Skeletal muscle satellite cell (primary cell): Measurements from ENCODE around the gene KRT28.

ENCODE experiments used
- H3K27me3 ChIP-seq: 2 replicates; pipeline ENCODE4 v1.7.0; 2013; ENCODE audit warnings: low read length; ENCODE audit not compliant: control insufficient read depth, insufficient read depth
- H3K36me3 ChIP-seq: 2 replicates; pipeline ENCODE4 v1.7.0; 2013; ENCODE audit warnings: mild to moderate bottlenecking, control low read depth, low read length; ENCODE audit not compliant: insufficient read depth
- H3K4me1 ChIP-seq: 2 replicates; pipeline ENCODE4 v1.7.0; 2013; ENCODE audit warnings: low read length; ENCODE audit not compliant: control insufficient read depth, insufficient read depth
- H3K4me2 ChIP-seq: 2 replicates; pipeline ENCODE4 v1.7.0; 2013; ENCODE audit warnings: mild to moderate bottlenecking, low read length
- H3K4me3 ChIP-seq: 2 replicates; pipeline ENCODE4 v1.7.0; 2013; ENCODE audit warnings: low read length
- H3K9ac ChIP-seq: 2 replicates; pipeline ENCODE4 v1.7.0; 2013; ENCODE audit warnings: mild to moderate bottlenecking, low read depth, low read length, moderate library complexity
- H3K9me3 ChIP-seq: replicated peaks from 2 replicates; pipeline ENCODE4 v1.7.0; 2013; ENCODE audit warnings: mild to moderate bottlenecking, control low read depth, low read length

KRT28 gene

DNA sequence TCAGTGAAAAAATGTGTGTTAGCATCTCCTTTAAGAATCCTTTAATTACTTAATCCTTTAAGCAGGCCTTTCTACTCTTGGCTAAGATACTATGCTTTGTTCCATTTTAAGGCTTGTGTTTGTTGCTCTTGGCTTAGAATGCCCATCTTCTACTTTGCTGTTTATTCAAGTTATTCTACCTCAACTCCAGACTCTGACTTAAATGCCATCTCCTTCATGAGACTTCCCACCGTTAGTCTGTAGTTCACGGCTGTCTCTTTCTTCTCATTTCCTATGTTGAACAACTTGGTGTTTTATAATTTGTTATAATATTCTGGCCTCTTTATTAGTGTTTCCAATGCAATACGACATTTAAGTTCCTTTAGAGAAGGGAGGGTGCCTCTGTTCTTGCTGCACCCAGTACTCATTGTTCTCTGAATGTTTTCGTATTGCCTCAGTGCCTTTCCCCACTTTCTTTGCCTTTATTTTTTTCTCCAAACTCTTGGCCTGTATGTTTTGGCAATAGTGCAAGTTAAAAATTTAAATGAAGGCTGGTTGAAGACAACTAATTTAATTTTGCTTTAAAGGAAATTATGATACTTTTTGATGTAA lies 28.8 kb upstream of the KRT28 start:
- no peak overlapping the region for H3K4me3 ChIP-seq
- H3K36me3 ChIP-seq, result no peaks in the 10 kb centered on the region
- no peaks in the 10 kb centered on the region for H3K9me3 ChIP-seq
- no peaks in the 10 kb centered on the region for H3K27me3 ChIP-seq
- no peak overlapping the region for H3K9ac ChIP-seq
- H3K4me1 ChIP-seq, result no peaks in the 10 kb centered on the region
- H3K4me2 ChIP-seq, result no peak overlapping the region

GRCh38 chr17:40827746-40828453 lies 28.1 kb upstream of the KRT28 start:
- no peak overlapping the region for H3K4me3 ChIP-seq
- no peaks in the 10 kb centered on the region for H3K36me3 ChIP-seq
- no peaks in the 10 kb centered on the region for H3K4me1 ChIP-seq
- H3K9ac ChIP-seq, result no peak overlapping the region
- no peaks in the 10 kb centered on the region for H3K27me3 ChIP-seq
- H3K4me2 ChIP-seq, result no peak overlapping the region
- H3K9me3 ChIP-seq, result no peaks in the 10 kb centered on the region

GRCh38 chr17:40825599-40825998 lies 25.8 kb upstream of the KRT28 start:
- Histone ChIP-seq H3K9ac (no peak overlapping the region), H3K36me3 (no peaks in the 10 kb centered on the region), H3K9me3 (no peaks in the 10 kb centered on the region), H3K4me2 (no peak overlapping the region), H3K27me3 (no peaks in the 10 kb centered on the region), H3K4me1 (no peaks in the 10 kb centered on the region), H3K4me3 (no peak overlapping the region)

DNA sequence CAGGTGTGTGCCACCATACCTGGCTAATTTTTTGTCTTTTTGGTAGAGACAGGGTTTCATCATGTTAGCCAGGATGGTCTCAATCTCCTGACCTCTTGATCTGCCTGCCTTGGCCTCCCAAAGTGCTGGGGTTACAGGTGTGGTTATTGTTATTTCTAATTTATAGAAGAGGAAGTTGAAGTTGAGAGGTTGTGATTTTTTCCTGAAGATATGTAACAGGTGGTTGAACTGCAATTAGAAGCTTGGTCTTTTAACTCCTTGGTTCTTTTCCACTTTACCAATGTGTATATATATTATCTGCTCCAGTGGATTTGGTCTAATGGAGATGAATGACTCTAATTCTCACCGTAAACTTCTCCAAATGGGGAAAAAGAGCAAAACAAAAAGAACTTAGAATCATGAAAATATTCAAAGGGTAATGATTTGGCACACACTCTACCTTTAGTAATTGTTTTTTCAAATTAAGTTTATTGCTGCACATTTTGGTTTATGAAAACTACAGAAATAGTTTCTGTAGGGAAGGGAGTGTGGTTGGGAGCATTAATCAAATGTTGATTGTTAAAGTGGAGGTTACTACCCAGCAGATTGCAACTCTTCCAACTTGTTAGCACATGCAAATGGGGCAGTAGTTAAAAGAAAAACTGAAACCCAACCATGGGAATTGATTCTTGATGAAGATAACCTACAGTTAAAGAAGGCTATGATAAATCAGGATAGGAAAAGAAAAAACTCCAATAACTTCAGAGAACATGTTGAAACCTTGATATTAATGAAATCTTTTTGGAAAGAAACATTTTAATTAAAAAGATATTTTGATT lies 24.5 kb upstream of the KRT28 start:
- Histone ChIP-seq H3K9ac (no peak overlapping the region), H3K9me3 (no peaks in the 10 kb centered on the region), H3K4me1 (peaks cover 8% of the 10 kb centered on the region), H3K27me3 (no peaks in the 10 kb centered on the region), H3K4me2 (no peak overlapping the region), H3K36me3 (no peaks in the 10 kb centered on the region), H3K4me3 (no peak overlapping the region)

DNA sequence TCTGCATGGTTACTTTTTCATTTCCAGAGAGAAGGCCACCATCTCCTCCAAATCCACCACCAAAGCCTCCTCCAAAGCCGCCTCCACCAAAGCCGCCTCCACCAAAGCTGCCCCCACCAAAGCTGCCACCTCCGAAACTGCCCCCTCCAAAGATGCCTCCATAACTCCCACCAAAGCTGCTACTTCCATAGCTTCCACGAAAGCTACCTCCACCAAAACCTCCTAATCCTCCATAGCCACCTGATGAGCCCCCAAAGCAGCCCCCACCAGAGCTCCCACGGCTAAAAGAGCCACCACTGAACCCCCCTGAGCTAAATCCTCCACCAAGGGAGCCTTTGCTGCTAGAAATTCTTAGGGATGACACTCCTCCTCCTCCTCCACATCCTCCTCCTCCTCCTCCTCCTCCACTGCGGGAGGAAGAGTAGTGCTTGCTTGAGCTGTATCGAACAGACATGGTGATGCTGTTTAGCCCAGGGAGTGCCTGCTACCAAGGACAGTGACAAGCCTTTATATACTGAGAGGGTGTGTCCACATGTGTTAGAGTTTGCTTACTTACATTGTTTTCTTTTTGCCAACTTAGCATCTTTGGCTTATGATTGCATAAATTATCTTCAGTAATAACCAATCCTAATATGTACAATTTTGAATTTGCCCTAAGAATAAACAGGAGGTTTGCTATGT lies 22.5 kb upstream of the KRT28 start, which contains the start of gene KRT10:
TSS of gene KRT10 (minus strand) at position 483 of the 681 bp plus-strand sequence. CDS start at position 454, 29 bp downstream.
- H3K4me1 ChIP-seq, result peaks cover 8% of the 10 kb centered on the region
- H3K9ac ChIP-seq, result no peak within 1 kb of the TSS
- H3K36me3 ChIP-seq, result peaks cover 3% of the 10 kb centered on the region
- no peaks in the 10 kb centered on the region for H3K27me3 ChIP-seq
- H3K9me3 ChIP-seq, result no peaks in the 10 kb centered on the region
- no peak within 1 kb of the TSS for H3K4me3 ChIP-seq
- H3K4me2 ChIP-seq, result no peak within 1 kb of the TSS

GRCh38 chr17:40821536-40821935 lies 21.8 kb upstream of the KRT28 start:
- peaks cover 8% of the 10 kb centered on the region for H3K4me1 ChIP-seq
- H3K36me3 ChIP-seq, result peaks cover 5% of the 10 kb centered on the region
- H3K4me3 ChIP-seq, result no peak overlapping the region
- no peak overlapping the region for H3K4me2 ChIP-seq
- H3K27me3 ChIP-seq, result no peaks in the 10 kb centered on the region
- H3K9me3 ChIP-seq, result no peaks in the 10 kb centered on the region
- H3K9ac ChIP-seq, result no peak overlapping the region

- Histone ChIP-seq H3K9me3 (no peaks in the 10 kb centered on the region), H3K27me3 (no peaks in the 10 kb centered on the region), H3K4me1 (peaks cover 8% of the 10 kb centered on the region), H3K4me2 (peak overlapping the region; percentile 88), H3K9ac (no peak overlapping the region), H3K4me3 (peak overlapping the region; percentile 73), H3K36me3 (peaks cover 5% of the 10 kb centered on the region)
These were observed 20.6 kb upstream of the KRT28 start for GRCh38 chr17:40820228-40820838.

DNA sequence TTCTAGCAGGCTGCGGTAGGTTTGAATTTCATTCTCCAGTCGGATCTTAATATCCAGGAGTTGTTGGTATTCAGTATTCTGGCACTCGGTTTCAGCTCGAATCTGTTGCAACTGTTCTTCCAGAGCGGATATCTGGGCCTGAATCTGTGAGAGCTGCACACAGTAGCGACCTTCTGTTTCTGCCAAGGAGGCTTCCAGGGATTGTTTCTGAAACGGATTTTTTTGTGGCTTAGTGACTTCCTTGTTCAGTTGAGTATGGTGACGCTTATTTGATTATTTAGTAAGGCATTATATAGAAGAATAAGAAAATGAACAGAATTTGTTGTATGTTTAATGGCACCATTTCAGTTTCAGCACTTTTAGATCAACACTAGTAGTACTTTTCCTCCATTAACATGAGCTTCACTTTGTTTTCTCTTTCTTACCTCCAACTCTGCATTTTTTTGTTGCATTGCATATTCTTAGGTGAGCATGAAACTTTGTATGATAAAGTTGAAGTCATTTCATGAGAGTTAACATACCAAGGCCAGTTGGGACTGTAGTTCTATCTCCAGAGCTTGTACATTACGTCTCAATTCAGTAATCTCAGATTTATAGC lies 19.9 kb upstream of the KRT28 start:
- Histone ChIP-seq H3K36me3 (peaks cover 5% of the 10 kb centered on the region), H3K4me3 (peak overlapping the region; percentile 73), H3K27me3 (no peaks in the 10 kb centered on the region), H3K4me1 (peaks cover 8% of the 10 kb centered on the region), H3K9ac (peak overlapping the region; percentile 93), H3K9me3 (no peaks in the 10 kb centered on the region), H3K4me2 (peak overlapping the region; percentile 88)

- Histone ChIP-seq H3K27me3 (no peaks in the 10 kb centered on the region), H3K9me3 (no peaks in the 10 kb centered on the region), H3K4me2 (peak overlapping the region; percentile 89), H3K4me1 (peaks cover 8% of the 10 kb centered on the region), H3K4me3 (peak overlapping the region; percentile 73), H3K9ac (peak overlapping the region; percentile 93), H3K36me3 (peaks cover 5% of the 10 kb centered on the region)
These were observed 19.2 kb upstream of the KRT28 start for GRCh38 chr17:40818733-40819527.

- H3K9me3 ChIP-seq, result no peaks in the 10 kb centered on the region
These were observed 18.6 kb upstream of the KRT28 start for GRCh38 chr17:40818343-40818732.

More at GRCh38 chr17:40818343-40818732, 18.6 kb upstream of the KRT28 start:
- Histone ChIP-seq H3K36me3 (peaks cover 5% of the 10 kb centered on the region), H3K4me2 (peak overlapping the region; percentile 89), H3K4me3 (peak overlapping the region; percentile 73), H3K27me3 (no peaks in the 10 kb centered on the region), H3K9ac (peak overlapping the region; percentile 93), H3K4me1 (peaks cover 8% of the 10 kb centered on the region)
